AG09309 (cell line): ENCODE measurements around the gene LRRC17.

Experiments
- DNase-seq: peaks from one replicate; pipeline ENCODE4 v3.0.0-alpha.2; 2010; ENCODE audit warnings: low read depth
- H3K4me3 ChIP-seq: 2 replicates; pipeline ENCODE4 v1.5.1; 2011; ENCODE audit warnings: mild to moderate bottlenecking, low read depth, low read length, moderate library complexity; ENCODE audit not compliant: control insufficient read depth
- CTCF ChIP-seq: IDR thresholded peaks from 2 replicates; pipeline ENCODE4 v1.5.1; 2011; ENCODE audit warnings: mild to moderate bottlenecking, low read depth, low read length, inconsistent platforms; ENCODE audit not compliant: insufficient read depth, control insufficient read depth; ENCODE audit errors: missing control alignments

Gene LRRC17

GRCh38 chr7:102983602-102984001 is 70.8 kb downstream of the LRRC17 start:
- no peak for DNase-seq
- H3K4me3 ChIP-seq, result no peak overlapping the region
- TF ChIP-seq CTCF, result no peak

GRCh38 chr7:102985176-102985783 is 72.5 kb downstream of the LRRC17 start:
- DNase-seq, result no peak
- no peak overlapping the region for H3K4me3 ChIP-seq
- no peak for TF ChIP-seq CTCF

- no peak overlapping the region for H3K4me3 ChIP-seq
- no peak for TF ChIP-seq CTCF
- DNase-seq, result no peak
These were observed 75.3 kb downstream of the LRRC17 start for GRCh38 chr7:102988088-102988487.

- DNase-seq, result no peak
These were observed 76.1 kb downstream of the LRRC17 start for GRCh38 chr7:102988631-102989560.

GRCh38 chr7:102990642-102991041 is 77.8 kb downstream of the LRRC17 start:
- DNase-seq, result no peak
- TF ChIP-seq CTCF, result no peak
- no peak overlapping the region for H3K4me3 ChIP-seq

More at GRCh38 chr7:102988631-102989560, 76.1 kb downstream of the LRRC17 start:
- H3K4me3 ChIP-seq, result no peak overlapping the region
- no peak for TF ChIP-seq CTCF

- no peak for DNase-seq
- no peak overlapping the region for H3K4me3 ChIP-seq
- TF ChIP-seq CTCF, result no peak
These were observed 78.3 kb downstream of the LRRC17 start for GRCh38 chr7:102991077-102991539.
